GM21390 (cell line): Measurements from ENCODE around the gene PLCB3.

Source experiments
- ATAC-seq: cut with Tn5 transposase; IDR thresholded peaks from one replicate; pipeline ENCODE4 v1.9.1; 2021; ENCODE audit not compliant: unreplicated experiment

The PLCB3 gene

GRCh38 chr11:64249563-64250414, 1.5 kb upstream of the PLCB3 start:
- ATAC-seq = no peak

GRCh38 chr11:64250415-64251015, 815 bp upstream of the PLCB3 start:
- ATAC-seq = no peak

GRCh38 chr11:64251753-64252002, 348 bp downstream of the PLCB3 start:
- no peak for ATAC-seq

- no peak for ATAC-seq
Observed at GRCh38 chr11:64252003-64252872, 908 bp downstream of the PLCB3 start.

- no peak for ATAC-seq
Observed at GRCh38 chr11:64253043-64253442, 1.7 kb downstream of the PLCB3 start.

DNA sequence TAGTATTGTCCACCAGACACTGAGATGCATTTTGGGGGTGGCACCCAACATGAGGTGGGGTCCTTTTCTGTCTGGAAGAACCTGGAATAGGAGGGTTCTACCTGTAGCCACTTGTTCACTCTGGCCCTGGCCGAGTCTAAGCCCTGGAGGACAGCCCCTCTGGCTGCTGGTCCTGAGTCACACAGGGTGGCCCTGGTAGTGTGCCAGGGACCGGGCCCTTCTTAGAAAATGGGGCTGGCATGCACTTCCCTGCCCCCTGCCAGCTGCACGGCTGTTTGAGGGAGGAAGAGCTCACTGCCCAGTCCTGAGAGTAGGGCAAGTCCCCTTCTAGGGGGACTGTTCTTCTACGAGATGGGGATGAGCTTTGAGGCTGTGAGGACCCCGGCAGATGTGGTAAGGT, 2.2 kb downstream of the PLCB3 start:
- ATAC-seq = no peak

DNA sequence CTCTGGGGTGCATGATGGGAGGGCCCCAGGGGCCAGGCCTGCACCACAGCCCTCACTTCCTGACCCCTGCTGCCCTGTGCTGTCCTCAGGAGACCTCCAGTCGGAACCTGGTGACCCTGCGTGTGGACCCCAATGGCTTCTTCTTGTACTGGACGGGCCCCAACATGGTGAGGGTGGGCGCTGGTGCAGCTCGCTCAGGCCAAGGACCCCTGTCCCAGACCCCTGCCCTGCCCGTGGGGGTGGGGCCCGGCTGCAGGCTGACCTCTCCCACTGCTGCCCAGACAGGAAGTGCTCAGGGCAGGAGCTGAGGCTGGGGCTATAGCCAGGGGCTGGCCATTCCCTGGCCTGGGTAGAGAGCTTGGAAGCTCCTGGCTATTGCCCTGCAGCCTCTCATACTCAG, 3.0 kb downstream of the PLCB3 start:
- no peak for ATAC-seq

GRCh38 chr11:64255135-64256128, 4.1 kb downstream of the PLCB3 start:
- ATAC-seq = no peak

- no peak for ATAC-seq
Observed at GRCh38 chr11:64256300-64256699, 5.0 kb downstream of the PLCB3 start.

DNA sequence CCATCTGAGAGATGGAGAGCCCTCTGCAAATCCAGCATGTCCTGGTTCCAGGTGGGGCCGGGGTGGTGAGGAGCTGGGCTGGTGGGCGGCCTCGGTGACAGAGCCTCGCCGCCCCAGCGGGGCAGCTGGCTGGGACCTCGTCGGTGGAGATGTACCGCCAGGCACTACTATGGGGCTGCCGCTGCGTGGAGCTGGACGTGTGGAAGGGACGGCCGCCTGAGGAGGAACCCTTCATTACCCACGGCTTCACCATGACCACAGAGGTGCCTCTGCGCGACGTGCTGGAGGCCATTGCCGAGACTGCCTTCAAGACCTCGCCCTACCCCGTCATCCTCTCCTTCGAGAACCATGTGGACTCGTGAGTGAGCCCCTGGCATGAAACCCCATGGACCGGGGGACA, 7.0 kb downstream of the PLCB3 start:
- no peak for ATAC-seq

- ATAC-seq = no peak
Observed at GRCh38 chr11:64258946-64259532, 7.7 kb downstream of the PLCB3 start.

DNA sequence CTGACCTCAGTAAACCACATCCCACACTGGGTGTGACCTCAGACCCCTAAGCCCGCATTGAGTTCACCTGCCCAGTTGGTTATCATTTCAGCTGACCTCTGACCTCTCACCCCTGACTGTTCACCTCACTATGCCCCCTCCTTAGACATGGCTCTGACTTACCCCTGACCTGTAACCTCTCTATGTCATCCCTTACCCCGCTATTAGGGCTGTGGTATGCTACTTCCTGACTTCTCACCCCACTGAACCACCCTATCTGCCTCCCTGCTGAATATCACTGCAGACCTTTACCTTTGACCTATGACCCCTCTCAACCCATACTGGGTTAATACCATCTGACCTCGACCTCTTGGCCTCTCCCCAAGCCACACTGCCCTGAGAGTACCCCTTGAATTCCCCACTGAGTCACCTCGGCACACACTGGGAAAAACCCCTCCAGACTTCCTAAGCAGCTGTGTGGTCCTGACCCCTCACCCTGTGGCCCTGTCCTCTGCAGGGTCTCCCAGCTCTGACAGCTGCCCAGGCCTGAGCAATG, 8.3 kb downstream of the PLCB3 start:
- ATAC-seq = no peak

DNA sequence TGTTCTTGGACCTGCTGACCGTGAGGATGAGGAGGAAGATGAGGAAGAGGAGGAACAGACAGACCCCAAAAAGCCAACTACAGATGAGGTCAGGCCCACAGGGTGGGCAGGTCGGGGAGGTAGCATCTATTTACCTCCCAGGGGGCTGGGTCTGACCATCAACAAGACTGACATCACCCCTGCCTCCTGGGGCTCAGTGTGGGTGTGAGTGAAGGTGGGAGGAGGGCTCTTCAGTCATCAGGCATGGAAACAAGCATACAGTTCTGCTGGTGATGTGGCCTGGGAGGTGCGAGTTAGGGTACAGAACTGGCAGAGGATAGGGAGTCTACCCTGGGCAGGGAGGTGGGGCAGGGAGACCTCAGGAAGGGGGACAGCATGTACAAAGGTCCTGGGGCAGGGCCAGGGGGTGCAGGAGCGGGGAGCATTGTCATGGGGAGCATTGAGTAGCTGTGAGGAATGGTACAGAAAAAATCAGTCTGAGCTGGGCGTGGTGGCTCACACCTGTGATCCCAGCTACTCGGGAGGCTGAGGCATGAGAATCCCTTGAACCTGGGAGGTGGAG, 8.9 kb downstream of the PLCB3 start:
- ATAC-seq = no peak

DNA sequence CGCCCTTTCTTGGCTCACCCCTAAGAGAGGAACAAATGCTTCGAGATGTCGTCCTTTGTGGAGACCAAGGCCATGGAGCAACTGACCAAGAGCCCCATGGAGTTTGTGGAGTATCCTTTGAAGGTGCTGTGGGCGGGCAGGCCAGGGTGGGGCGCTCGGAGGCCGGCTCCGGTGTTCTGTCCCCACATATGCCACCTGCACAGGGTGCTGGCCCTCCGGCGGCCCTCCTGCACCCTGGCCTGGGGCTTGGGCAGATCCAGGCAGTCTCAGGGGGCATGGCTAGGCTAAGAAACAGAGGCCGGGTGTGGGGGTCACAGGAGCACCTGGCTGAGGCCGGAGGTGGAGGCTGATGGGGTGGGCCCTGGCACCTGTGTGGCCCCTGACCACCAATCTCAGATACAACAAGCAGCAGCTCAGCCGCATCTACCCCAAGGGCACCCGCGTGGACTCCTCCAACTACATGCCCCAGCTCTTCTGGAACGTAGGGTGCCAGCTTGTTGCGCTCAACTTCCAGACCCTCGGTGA, 10.3 kb downstream of the PLCB3 start:
- ATAC-seq = no peak

DNA sequence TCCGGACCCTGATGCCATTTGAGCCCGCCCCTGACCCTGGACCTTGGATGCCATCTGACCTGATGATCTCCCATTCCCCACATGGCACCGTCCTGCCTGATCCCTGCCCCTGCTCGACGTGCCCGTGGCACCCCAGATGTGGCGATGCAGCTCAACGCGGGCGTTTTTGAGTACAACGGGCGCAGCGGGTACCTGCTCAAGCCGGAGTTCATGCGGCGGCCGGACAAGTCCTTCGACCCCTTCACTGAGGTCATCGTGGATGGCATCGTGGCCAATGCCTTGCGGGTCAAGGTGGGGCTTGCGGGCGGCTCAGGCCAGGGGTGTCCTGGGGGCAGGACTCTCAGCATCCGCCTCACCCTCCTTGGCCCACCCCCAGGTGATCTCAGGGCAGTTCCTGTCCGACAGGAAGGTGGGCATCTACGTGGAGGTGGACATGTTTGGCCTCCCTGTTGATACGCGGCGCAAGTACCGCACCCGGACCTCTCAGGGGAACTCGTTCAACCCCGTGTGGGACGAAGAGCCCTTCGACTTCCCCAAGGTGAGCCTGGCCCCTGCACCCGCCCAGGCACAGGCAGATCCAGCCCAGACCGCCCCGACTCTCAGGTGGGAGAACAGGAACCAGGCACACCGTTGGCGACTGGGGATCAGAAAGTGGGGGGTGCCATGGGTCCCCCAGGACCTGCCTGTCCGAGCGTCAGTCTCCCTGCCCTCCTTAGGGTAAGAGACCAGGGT, 11.1 kb downstream of the PLCB3 start:
- ATAC-seq = no peak

GRCh38 chr11:64263021-64263946, 12.0 kb downstream of the PLCB3 start:
- no peak for ATAC-seq

- ATAC-seq = no peak
Observed at GRCh38 chr11:64263947-64264317, 12.6 kb downstream of the PLCB3 start.

GRCh38 chr11:64264371-64264852, 13.1 kb downstream of the PLCB3 start:
- no peak for ATAC-seq
